Liver (tissue), 3 donors: Measurements from ENCODE around the gene KSR2.

Source experiments
- FOXA1 ChIP-seq: IDR thresholded peaks from 2 replicates; pipeline ENCODE4 v1.6.1; 2016; ENCODE audit warnings: antibody characterized with exemption
- JUND ChIP-seq, 2 donors: IDR thresholded peaks; 2 replicates each; pipeline ENCODE4 v1.6.1; 2016; ENCODE audit warnings: antibody characterized with exemption in 2 of 2
- RXRA ChIP-seq, 2 donors: IDR thresholded peaks; 2 replicates each; pipeline ENCODE4 v1.6.1; 2017 to 2018; ENCODE audit warnings: antibody characterized with exemption in 2 of 2, mild to moderate bottlenecking in 1 of 2
- SP1 ChIP-seq: IDR thresholded peaks from 2 replicates; pipeline ENCODE4 v1.6.1; 2018; ENCODE audit warnings: antibody characterized with exemption, mild to moderate bottlenecking
- YY1 ChIP-seq: IDR thresholded peaks from 2 replicates; pipeline ENCODE4 v1.6.1; 2016; ENCODE audit warnings: antibody characterized with exemption, mild to moderate bottlenecking
- TF ChIP-seq, protein P1 (sequence below): fragments of 150-350 bp; IDR thresholded peaks from 2 replicates; pipeline ENCODE4 v1.5.1; 2017; ENCODE audit warnings: improper control_type of control experiment, low read depth, low read length; ENCODE audit not compliant: missing input control
- TF ChIP-seq, protein P2 (sequence below): IDR thresholded peaks from 2 replicates; pipeline ENCODE4 v1.6.1; 2016; ENCODE audit warnings: antibody characterized with exemption, mild to moderate bottlenecking
- TF ChIP-seq, protein P3 (sequence below): IDR thresholded peaks from 2 replicates; pipeline ENCODE4 v1.6.1; 2016; ENCODE audit warnings: antibody characterized with exemption
- donor health status: healthy.
- donor health status: healthy.

DNA sequence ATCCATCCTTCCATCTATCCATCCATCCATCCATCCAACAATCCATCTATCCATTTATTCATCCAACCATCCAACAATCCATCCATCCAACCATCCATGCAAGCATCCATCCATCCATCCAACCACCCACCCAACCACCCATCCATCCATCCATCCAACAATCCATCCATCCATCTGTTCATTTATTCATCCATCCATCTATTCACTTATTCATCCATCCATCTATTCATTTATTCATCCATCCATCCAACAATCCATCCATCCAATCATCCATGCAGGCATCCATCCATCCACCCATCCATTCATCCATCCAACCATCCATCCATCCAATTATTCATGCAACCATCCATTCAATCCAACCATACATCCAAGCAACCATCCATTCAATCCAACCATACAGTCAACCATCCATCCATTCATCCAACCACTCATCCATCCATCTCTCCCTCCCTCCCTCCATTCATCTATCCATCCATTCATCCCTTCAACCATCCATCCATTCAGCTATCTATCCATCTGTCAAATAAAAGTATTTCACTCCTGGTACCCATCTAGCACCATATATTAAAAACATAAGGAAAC, 86.1 kb downstream of the KSR2 start:
- TF ChIP-seq, protein P1, sequence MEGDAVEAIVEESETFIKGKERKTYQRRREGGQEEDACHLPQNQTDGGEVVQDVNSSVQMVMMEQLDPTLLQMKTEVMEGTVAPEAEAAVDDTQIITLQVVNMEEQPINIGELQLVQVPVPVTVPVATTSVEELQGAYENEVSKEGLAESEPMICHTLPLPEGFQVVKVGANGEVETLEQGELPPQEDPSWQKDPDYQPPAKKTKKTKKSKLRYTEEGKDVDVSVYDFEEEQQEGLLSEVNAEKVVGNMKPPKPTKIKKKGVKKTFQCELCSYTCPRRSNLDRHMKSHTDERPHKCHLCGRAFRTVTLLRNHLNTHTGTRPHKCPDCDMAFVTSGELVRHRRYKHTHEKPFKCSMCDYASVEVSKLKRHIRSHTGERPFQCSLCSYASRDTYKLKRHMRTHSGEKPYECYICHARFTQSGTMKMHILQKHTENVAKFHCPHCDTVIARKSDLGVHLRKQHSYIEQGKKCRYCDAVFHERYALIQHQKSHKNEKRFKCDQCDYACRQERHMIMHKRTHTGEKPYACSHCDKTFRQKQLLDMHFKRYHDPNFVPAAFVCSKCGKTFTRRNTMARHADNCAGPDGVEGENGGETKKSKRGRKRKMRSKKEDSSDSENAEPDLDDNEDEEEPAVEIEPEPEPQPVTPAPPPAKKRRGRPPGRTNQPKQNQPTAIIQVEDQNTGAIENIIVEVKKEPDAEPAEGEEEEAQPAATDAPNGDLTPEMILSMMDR = no peak
- TF ChIP-seq YY1 = no peak
- TF ChIP-seq SP1 = no peak
- TF ChIP-seq JUND (IDR thresholded peaks at IDR 0.05) = no peak
- TF ChIP-seq, protein P2, sequence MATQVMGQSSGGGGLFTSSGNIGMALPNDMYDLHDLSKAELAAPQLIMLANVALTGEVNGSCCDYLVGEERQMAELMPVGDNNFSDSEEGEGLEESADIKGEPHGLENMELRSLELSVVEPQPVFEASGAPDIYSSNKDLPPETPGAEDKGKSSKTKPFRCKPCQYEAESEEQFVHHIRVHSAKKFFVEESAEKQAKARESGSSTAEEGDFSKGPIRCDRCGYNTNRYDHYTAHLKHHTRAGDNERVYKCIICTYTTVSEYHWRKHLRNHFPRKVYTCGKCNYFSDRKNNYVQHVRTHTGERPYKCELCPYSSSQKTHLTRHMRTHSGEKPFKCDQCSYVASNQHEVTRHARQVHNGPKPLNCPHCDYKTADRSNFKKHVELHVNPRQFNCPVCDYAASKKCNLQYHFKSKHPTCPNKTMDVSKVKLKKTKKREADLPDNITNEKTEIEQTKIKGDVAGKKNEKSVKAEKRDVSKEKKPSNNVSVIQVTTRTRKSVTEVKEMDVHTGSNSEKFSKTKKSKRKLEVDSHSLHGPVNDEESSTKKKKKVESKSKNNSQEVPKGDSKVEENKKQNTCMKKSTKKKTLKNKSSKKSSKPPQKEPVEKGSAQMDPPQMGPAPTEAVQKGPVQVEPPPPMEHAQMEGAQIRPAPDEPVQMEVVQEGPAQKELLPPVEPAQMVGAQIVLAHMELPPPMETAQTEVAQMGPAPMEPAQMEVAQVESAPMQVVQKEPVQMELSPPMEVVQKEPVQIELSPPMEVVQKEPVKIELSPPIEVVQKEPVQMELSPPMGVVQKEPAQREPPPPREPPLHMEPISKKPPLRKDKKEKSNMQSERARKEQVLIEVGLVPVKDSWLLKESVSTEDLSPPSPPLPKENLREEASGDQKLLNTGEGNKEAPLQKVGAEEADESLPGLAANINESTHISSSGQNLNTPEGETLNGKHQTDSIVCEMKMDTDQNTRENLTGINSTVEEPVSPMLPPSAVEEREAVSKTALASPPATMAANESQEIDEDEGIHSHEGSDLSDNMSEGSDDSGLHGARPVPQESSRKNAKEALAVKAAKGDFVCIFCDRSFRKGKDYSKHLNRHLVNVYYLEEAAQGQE = no peak
- no peak for TF ChIP-seq FOXA1
- no peak for TF ChIP-seq RXRA (IDR thresholded peaks at IDR 0.05)
- TF ChIP-seq, protein P3, sequence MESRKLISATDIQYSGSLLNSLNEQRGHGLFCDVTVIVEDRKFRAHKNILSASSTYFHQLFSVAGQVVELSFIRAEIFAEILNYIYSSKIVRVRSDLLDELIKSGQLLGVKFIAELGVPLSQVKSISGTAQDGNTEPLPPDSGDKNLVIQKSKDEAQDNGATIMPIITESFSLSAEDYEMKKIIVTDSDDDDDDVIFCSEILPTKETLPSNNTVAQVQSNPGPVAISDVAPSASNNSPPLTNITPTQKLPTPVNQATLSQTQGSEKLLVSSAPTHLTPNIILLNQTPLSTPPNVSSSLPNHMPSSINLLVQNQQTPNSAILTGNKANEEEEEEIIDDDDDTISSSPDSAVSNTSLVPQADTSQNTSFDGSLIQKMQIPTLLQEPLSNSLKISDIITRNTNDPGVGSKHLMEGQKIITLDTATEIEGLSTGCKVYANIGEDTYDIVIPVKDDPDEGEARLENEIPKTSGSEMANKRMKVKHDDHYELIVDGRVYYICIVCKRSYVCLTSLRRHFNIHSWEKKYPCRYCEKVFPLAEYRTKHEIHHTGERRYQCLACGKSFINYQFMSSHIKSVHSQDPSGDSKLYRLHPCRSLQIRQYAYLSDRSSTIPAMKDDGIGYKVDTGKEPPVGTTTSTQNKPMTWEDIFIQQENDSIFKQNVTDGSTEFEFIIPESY = no peak
